Keratinocyte (primary cell): Measurements from ENCODE around the gene SLC38A1. TPM values are rescaled to one million over a fixed set of nuclear protein-coding genes. Genes with fewer than 3 reads are reported as not detected.

Experiments
- DNase-seq: peaks from one replicate; pipeline ENCODE4 v3.0.0-alpha.2; 2011; ENCODE audit warnings: low read depth, missing footprints, low spot score
- FAIRE-seq: peaks from 2 replicates; lab custom pipeline; 2011; peaks lifted over from hg19 to GRCh38; lab: Jason Lieb, UNC
- H2AFZ ChIP-seq: 2 replicates; pipeline ENCODE4 v1.6.0; 2012; ENCODE audit warnings: low read length, control low read depth, inconsistent platforms; ENCODE audit not compliant: control insufficient read depth
- H3K27ac ChIP-seq: 2 replicates; pipeline ENCODE4 v1.5.1; 2011; ENCODE audit warnings: low read length; ENCODE audit not compliant: control insufficient read depth, insufficient read depth
- H3K27me3 ChIP-seq: 3 replicates; pipeline ENCODE4 v1.6.0; 2011; ENCODE audit warnings: low read length; ENCODE audit not compliant: control insufficient read depth, insufficient read depth; ENCODE audit errors: extremely low read depth
- H3K36me3 ChIP-seq, 2 experiments: 2 replicates in 1 of 2; 3 replicates in 1 of 2; pipeline ENCODE4 v1.5.1; 2011; ENCODE audit warnings: low read length in 2 of 2, mild to moderate bottlenecking in 1 of 2; ENCODE audit not compliant: control insufficient read depth in 2 of 2, insufficient read depth in 2 of 2; ENCODE audit errors: extremely low read depth in 1 of 2
- H3K4me1 ChIP-seq: 3 replicates; pipeline ENCODE4 v1.5.1; 2011; ENCODE audit warnings: low read length; ENCODE audit not compliant: control insufficient read depth, insufficient read depth; ENCODE audit errors: extremely low read depth
- H3K4me2 ChIP-seq: 3 replicates; pipeline ENCODE4 v1.6.0; 2011; ENCODE audit warnings: low read depth, low read length; ENCODE audit not compliant: control insufficient read depth, insufficient read depth; ENCODE audit errors: extremely low read depth
- H3K4me3 ChIP-seq, 3 experiments: fragments of 200-600 bp in 1 of 3; sonication (generic) in 1 of 3; 2 replicates in 2 of 3; 3 replicates in 1 of 3; pipeline ENCODE4 v1.5.1; 2011 to 2016; ENCODE audit warnings: low read length in 3 of 3, mild to moderate bottlenecking in 3 of 3, control low read depth in 2 of 3, inconsistent platforms in 1 of 3, low read depth in 1 of 3, mixed read lengths in 1 of 3, mixed run types in 1 of 3, moderate library complexity in 1 of 3; ENCODE audit not compliant: control insufficient read depth in 2 of 3, insufficient read depth in 2 of 3; ENCODE audit errors: extremely low read depth in 1 of 3
- H3K79me2 ChIP-seq: 2 replicates; pipeline ENCODE4 v1.6.0; 2012; ENCODE audit warnings: low read length; ENCODE audit not compliant: control insufficient read depth, insufficient read depth
- H3K9ac ChIP-seq: 3 replicates; pipeline ENCODE4 v1.6.0; 2011; ENCODE audit warnings: low read length; ENCODE audit not compliant: control insufficient read depth, insufficient read depth; ENCODE audit errors: extremely low read depth
- H3K9me1 ChIP-seq: 3 replicates; pipeline ENCODE4 v1.6.0; 2011; ENCODE audit warnings: low read length; ENCODE audit not compliant: control insufficient read depth, insufficient read depth; ENCODE audit errors: extremely low read depth
- H3K9me3 ChIP-seq: 2 replicates; pipeline ENCODE4 v1.5.1; 2012; ENCODE audit warnings: low read depth, low read length; ENCODE audit not compliant: control insufficient read depth
- H4K20me1 ChIP-seq: 3 replicates; pipeline ENCODE4 v1.6.0; 2011; ENCODE audit warnings: low read length; ENCODE audit not compliant: control insufficient read depth, insufficient read depth; ENCODE audit errors: extremely low read depth
- CTCF ChIP-seq, 3 experiments: IDR thresholded peaks in 1 of 3; conservative IDR thresholded peaks in 1 of 3; optimal IDR thresholded peaks in 1 of 3; 2 replicates in 2 of 3; 3 replicates in 1 of 3; pipeline versions ENCODE3 to v1.5.1; 2011; ENCODE audit warnings: low read length in 3 of 3, mild to moderate bottlenecking in 3 of 3, moderate library complexity in 2 of 3, control low read depth in 1 of 3, inconsistent platforms in 1 of 3; ENCODE audit not compliant: insufficient read depth in 2 of 3; ENCODE audit errors: extremely low read depth in 1 of 3
- EZH2 ChIP-seq: IDR thresholded peaks from one replicate; pipeline ENCODE4 v1.6.1; 2012; ENCODE audit warnings: inconsistent platforms, mild to moderate bottlenecking, low read length, moderate library complexity
- dilution Hi-C: fragments of 300-500 bp; cut with MboI; formaldehyde crosslinking; loops from one replicate; pipeline ENCODE4 v1.7.0; 2020; ENCODE audit warnings: low sequenced_read_pairs; ENCODE audit not compliant: extremely low pct_ligation_motif_present
- polyA plus RNA-seq, 5 experiments: library from polyadenylated mRNA; depleted of rRNA in 3 of 5; stranded (reverse) in 3 of 5; stranded (forward) in 1 of 5; unstranded in 1 of 5; fragments of >200 nt; gene quantifications; 1 replicate in 1 of 5; 2 replicates in 3 of 5; 3 replicates in 1 of 5; pipeline versions ENCODE4 v1.2.1 to v1.2.3, GENCODE V29; 2011 to 2012; ENCODE audit warnings: missing spikeins in 2 of 5, low read depth in 1 of 5, low replicate concordance in 1 of 5

Gene SLC38A1
- polyA plus RNA-seq, 1 donor (not counting 4 experiments of a cell fraction or from before 2014, with no cell fraction given): 134 TPM

- Histone ChIP-seq H3K4me3 (no peak overlapping the region), H3K79me2 (no peaks in the 10 kb centered on the region), H4K20me1 (no peaks in the 10 kb centered on the region), H3K27me3 (no peaks in the 10 kb centered on the region), H3K36me3 (no peaks in the 10 kb centered on the region), H3K9me1 (no peaks in the 10 kb centered on the region), H3K27ac (no peak overlapping the region), H3K9ac (no peak overlapping the region), H2AFZ (no peak overlapping the region), H3K9me3 (no peaks in the 10 kb centered on the region), H3K4me1 (peaks cover 10% of the 10 kb centered on the region), H3K4me2 (no peak overlapping the region)
- TF ChIP-seq EZH2: no peak
- TF ChIP-seq CTCF (optimal IDR thresholded peaks at IDR 0.05 in 1 of 3, IDR thresholded peaks at IDR 0.05 in 1 of 3, conservative IDR thresholded peaks at IDR 0.05 in 1 of 3; ENCODE audit: extremely low read depth in 1 of 3, insufficient read depth in 2 of 3, low read length in 3 of 3): no peak
- DNase-seq (no peak), FAIRE-seq (no peak)
- dilution Hi-C loops: no loop called here
These were observed 118.9 kb downstream of the SLC38A1 start for GRCh38 chr12:46149905-46150304.

- dilution Hi-C loops: no loop called here
- Histone ChIP-seq H3K4me1 (peaks cover 8% of the 10 kb centered on the region), H3K27me3 (no peaks in the 10 kb centered on the region), H3K27ac (no peak overlapping the region), H4K20me1 (no peaks in the 10 kb centered on the region), H3K79me2 (no peaks in the 10 kb centered on the region), H3K9me1 (no peaks in the 10 kb centered on the region), H3K4me2 (no peak overlapping the region), H3K9ac (no peak overlapping the region), H3K4me3 (no peak overlapping the region), H3K9me3 (no peaks in the 10 kb centered on the region), H2AFZ (no peak overlapping the region), H3K36me3 (no peaks in the 10 kb centered on the region)
- TF ChIP-seq EZH2 (no peak), CTCF (optimal IDR thresholded peaks at IDR 0.05 in 1 of 3, IDR thresholded peaks at IDR 0.05 in 1 of 3, conservative IDR thresholded peaks at IDR 0.05 in 1 of 3; ENCODE audit: extremely low read depth in 1 of 3, insufficient read depth in 2 of 3, low read length in 3 of 3) (no peak)
- DNase-seq (no peak), FAIRE-seq (no peak)
These were observed 119.8 kb downstream of the SLC38A1 start for GRCh38 chr12:46149079-46149464.
